NCI-H2107 treated with DMSO at 0.1 percent for 48 hours (cell line): ENCODE results near the gene SUSD6.
A peak's percentile ranks its signal among the peaks of the same experiment; 100 is the strongest.

ENCODE experiments used
- DNase-seq: peaks from one replicate; lab custom pipeline; 2025; ENCODE audit not compliant: unreplicated experiment; lab: John Stamatoyannopoulos, UW

Gene SUSD6

GRCh38 chr14:69611172-69612013 is at the start of gene SUSD6:
SUSD6 (plus strand) TSS chr14:69611596; CDS start chr14:69658593, 46,997 bp downstream.
- DNase-seq: peak; percentile 91

GRCh38 chr14:69561893-69562292 is 49.5 kb upstream of the SUSD6 start:
- no peak for DNase-seq

- no peak for DNase-seq
Measured at GRCh38 chr14:69567563-69567962, 43.8 kb upstream of the SUSD6 start.

GRCh38 chr14:69569859-69570258 is 41.5 kb upstream of the SUSD6 start:
- no peak for DNase-seq

- DNase-seq: no peak
Measured at GRCh38 chr14:69570836-69571330, 40.5 kb upstream of the SUSD6 start.

- DNase-seq: no peak
Measured at GRCh38 chr14:69571449-69572029, 39.9 kb upstream of the SUSD6 start.

GRCh38 chr14:69572030-69572840 is 39.2 kb upstream of the SUSD6 start:
- no peak for DNase-seq

GRCh38 chr14:69572841-69573135 is 38.6 kb upstream of the SUSD6 start:
- no peak for DNase-seq

GRCh38 chr14:69573205-69573830 is 38.1 kb upstream of the SUSD6 start:
- no peak for DNase-seq

- peak; percentile 99 for DNase-seq
Measured at GRCh38 chr14:69573831-69574262, 37.5 kb upstream of the SUSD6 start.

GRCh38 chr14:69574263-69574953 is 37.0 kb upstream of the SUSD6 start, which contains the start of gene CCDC177:
CCDC177 (minus strand) TSS chr14:69574871; CDS start chr14:69573622, 1,249 bp downstream.
- peak; percentile 98 for DNase-seq

- DNase-seq: no peak
Measured at GRCh38 chr14:69574954-69575295, 36.5 kb upstream of the SUSD6 start.

GRCh38 chr14:69579476-69579875 is 31.9 kb upstream of the SUSD6 start:
- no peak for DNase-seq

- no peak for DNase-seq
Measured at GRCh38 chr14:69580009-69580577, 31.3 kb upstream of the SUSD6 start.

GRCh38 chr14:69581316-69581935 is 30.0 kb upstream of the SUSD6 start:
- no peak for DNase-seq

- no peak for DNase-seq
Measured at GRCh38 chr14:69582212-69582611, 29.2 kb upstream of the SUSD6 start.

- DNase-seq: no peak
Measured at GRCh38 chr14:69582829-69583228, 28.6 kb upstream of the SUSD6 start.

GRCh38 chr14:69584389-69584788 is 27.0 kb upstream of the SUSD6 start:
- DNase-seq: no peak

GRCh38 chr14:69586404-69586803 is 25.0 kb upstream of the SUSD6 start:
- DNase-seq: no peak

- DNase-seq: no peak
Measured at GRCh38 chr14:69587389-69587788, 24.0 kb upstream of the SUSD6 start.
